IMR-90 (cell line): Measurements from ENCODE around the gene POLRMT. TPM values are rescaled to one million over a fixed set of nuclear protein-coding genes. Genes with fewer than 3 reads are reported as not detected.

ENCODE experiments used
- ATAC-seq: fragments of 200-7000 bp; cut with Tn5 transposase; 2 replicates; pipeline ENCODE4 v1.9.1; 2020; ENCODE audit warnings: low read depth, mild to moderate bottlenecking, moderate library complexity
- BruUV-seq: library from RNA; stranded (reverse); fragments of 400-500 nt; replicated peaks from 2 replicates; lab custom pipeline; 2021; lab: Mats Ljungman, UMichigan
- CTCF ChIA-PET: fragments of 300-600 bp; formaldehyde crosslinking; extraction: SDS; loops from one replicate; lab custom pipeline; 2021; ENCODE audit warnings: antibody characterized with exemption; lab: Yijun Ruan, JAX
- POLR2A ChIA-PET: fragments of 300-600 bp; sonication (Branson Sonifier 250); formaldehyde crosslinking; loops from one replicate; lab custom pipeline; 2022; ENCODE audit warnings: antibody characterized with exemption; ENCODE audit not compliant: unreplicated experiment; lab: Charles Lee
- DNase-seq: peaks from one replicate; pipeline ENCODE4 v3.0.0; 2013
- H2AFZ ChIP-seq: replicated peaks from 2 replicates; pipeline ENCODE3; 2013; ENCODE audit warnings: low read length, mild to moderate bottlenecking; ENCODE audit not compliant: poor library complexity
- H2AK5ac ChIP-seq: 2 replicates; pipeline ENCODE4 v1.6.1; 2013; ENCODE audit warnings: low read depth, low read length, inconsistent platforms
- H2AK9ac ChIP-seq: replicated peaks from 2 replicates; pipeline ENCODE3; 2013; ENCODE audit warnings: mild to moderate bottlenecking, low read depth, low read length, moderate library complexity; ENCODE audit not compliant: poor library complexity
- H2BK120ac ChIP-seq: 2 replicates; pipeline ENCODE4 v1.6.1; 2013; ENCODE audit warnings: low read depth, low read length, inconsistent platforms
- H2BK15ac ChIP-seq: 3 replicates; pipeline ENCODE4 v1.6.1; 2013; ENCODE audit warnings: low read depth, low read length, inconsistent platforms
- H2BK20ac ChIP-seq: 2 replicates; pipeline ENCODE4 v1.6.1; 2013; ENCODE audit warnings: low read depth, mild to moderate bottlenecking, inconsistent platforms, low read length, moderate library complexity
- H2BK5ac ChIP-seq: 2 replicates; pipeline ENCODE4 v1.6.1; 2013; ENCODE audit warnings: mild to moderate bottlenecking, low read depth, low read length, inconsistent platforms; ENCODE audit not compliant: poor library complexity, severe bottlenecking
- H3K14ac ChIP-seq: replicated peaks from 2 replicates; pipeline ENCODE4 v1.6.1; 2013; ENCODE audit warnings: low read depth, low read length, inconsistent platforms
- H3K18ac ChIP-seq: 2 replicates; pipeline ENCODE4 v1.6.1; 2013; ENCODE audit warnings: low read depth, low read length, control low read depth
- H3K23ac ChIP-seq: 2 replicates; pipeline ENCODE4 v1.6.1; 2013; ENCODE audit warnings: low read depth, low read length, inconsistent platforms
- H3K27ac ChIP-seq: 2 replicates; pipeline ENCODE4 v1.5.1; 2013; ENCODE audit warnings: mild to moderate bottlenecking, control low read depth, low read length; ENCODE audit not compliant: insufficient read depth
- H3K27me3 ChIP-seq: 2 replicates; pipeline ENCODE4 v1.6.1; 2013; ENCODE audit warnings: low read length; ENCODE audit not compliant: control insufficient read depth, insufficient read depth
- H3K36me3 ChIP-seq: 2 replicates; pipeline ENCODE4 v1.6.1; 2013; ENCODE audit warnings: low read length, mixed read lengths; ENCODE audit not compliant: control insufficient read depth, insufficient read depth
- H3K4ac ChIP-seq: 2 replicates; pipeline ENCODE4 v1.6.1; 2013; ENCODE audit warnings: low read depth, low read length, inconsistent platforms
- H3K4me1 ChIP-seq: 2 replicates; pipeline ENCODE4 v1.6.1; 2013; ENCODE audit warnings: low read length, mixed read lengths; ENCODE audit not compliant: control insufficient read depth, insufficient read depth
- H3K4me2 ChIP-seq: 2 replicates; pipeline ENCODE4 v1.6.1; 2013; ENCODE audit warnings: low read depth, mild to moderate bottlenecking, control low read depth, low read length, moderate library complexity
- H3K4me3 ChIP-seq: 2 replicates; pipeline ENCODE4 v1.5.1; 2013; ENCODE audit warnings: low read depth, mild to moderate bottlenecking, control low read depth, low read length, moderate library complexity; ENCODE audit not compliant: insufficient read depth
- H3K56ac ChIP-seq: 2 replicates; pipeline ENCODE4 v1.6.1; 2013; ENCODE audit warnings: low read length, inconsistent platforms; ENCODE audit not compliant: insufficient read depth; ENCODE audit errors: extremely low read depth
- H3K79me1 ChIP-seq, 2 experiments: 2 replicates each; pipeline ENCODE4 v1.6.1; 2013; ENCODE audit warnings: low read length in 2 of 2, inconsistent platforms in 1 of 2, low read depth in 1 of 2
- H3K9ac ChIP-seq: 2 replicates; pipeline ENCODE4 v1.6.1; 2013; ENCODE audit warnings: low read depth, low read length, control low read depth
- H3K9me1 ChIP-seq: 2 replicates; pipeline ENCODE4 v1.6.1; 2013; ENCODE audit warnings: low read length, inconsistent platforms; ENCODE audit not compliant: insufficient read depth
- H3K9me3 ChIP-seq: 2 replicates; pipeline ENCODE4 v1.6.1; 2013; ENCODE audit warnings: low read length; ENCODE audit not compliant: control insufficient read depth, insufficient read depth
- H4K20me1 ChIP-seq: 2 replicates; pipeline ENCODE4 v1.6.1; 2013; ENCODE audit warnings: low read length, inconsistent platforms; ENCODE audit not compliant: insufficient read depth
- H4K5ac ChIP-seq: 2 replicates; pipeline ENCODE4 v1.6.1; 2013; ENCODE audit warnings: mild to moderate bottlenecking, low read depth, low read length, control low read depth
- H4K8ac ChIP-seq, 2 experiments: 2 replicates each; pipeline ENCODE4 v1.6.1; 2013; ENCODE audit warnings: low read depth in 2 of 2, low read length in 2 of 2, control low read depth in 1 of 2, inconsistent platforms in 1 of 2
- H4K91ac ChIP-seq: 2 replicates; pipeline ENCODE4 v1.6.1; 2013; ENCODE audit warnings: low read depth, low read length, inconsistent platforms; ENCODE audit not compliant: insufficient read depth
- BHLHE40 ChIP-seq: fragments of 150-350 bp; IDR thresholded peaks from 2 replicates; pipeline ENCODE4 v1.6.1; 2016; ENCODE audit warnings: mild to moderate bottlenecking, low read depth, low read length
- CHD1 ChIP-seq: IDR thresholded peaks from 2 replicates; pipeline ENCODE4 v1.6.1; 2012; ENCODE audit warnings: low read depth, low read length, improper control_type of control experiment
- MAFK ChIP-seq: IDR thresholded peaks from 2 replicates; pipeline ENCODE4 v1.6.1; 2012; ENCODE audit warnings: low read depth, low read length, improper control_type of control experiment
- MXI1 ChIP-seq: IDR thresholded peaks from 2 replicates; pipeline ENCODE4 v1.6.1; 2012; ENCODE audit warnings: low read depth, mild to moderate bottlenecking, low read length, moderate library complexity, borderline replicate concordance
- NFE2L2 ChIP-seq: fragments of 150-350 bp; IDR thresholded peaks from 2 replicates; pipeline ENCODE4 v1.6.1; 2016; ENCODE audit warnings: low read depth, mild to moderate bottlenecking, low read length
- POLR2A ChIP-seq: IDR thresholded peaks from 2 replicates; pipeline ENCODE4 v1.6.1; 2012; ENCODE audit warnings: mild to moderate bottlenecking, low read depth, low read length
- RAD21 ChIP-seq: IDR thresholded peaks from 2 replicates; pipeline ENCODE4 v1.6.1; 2012; ENCODE audit warnings: low read length, improper control_type of control experiment
- RCOR1 ChIP-seq: IDR thresholded peaks from 2 replicates; pipeline ENCODE4 v1.6.1; 2012; ENCODE audit warnings: mild to moderate bottlenecking, low read length, improper control_type of control experiment; ENCODE audit not compliant: insufficient replicate concordance
- WGBS, 2 experiments: methylation state at CpG; one replicate each; pipeline versions ENCODE4 v1.1.5 to v1.1.7; 2013; ENCODE audit warnings: missing lambda C conversion rate in 2 of 2; ENCODE audit not compliant: insufficient read length in 1 of 2; ENCODE audit errors: extremely low coverage in 2 of 2; 5-methylcytosine and 5-hydroxymethylcytosine counted together
- dilution Hi-C: fragments of 300-500 bp; cut with HindIII; formaldehyde crosslinking; loops from one replicate; pipeline ENCODE4 v1.14.3; 2018; ENCODE audit warnings: low sequenced_read_pairs; ENCODE audit not compliant: unreplicated experiment
- in situ Hi-C: fragments of 300-500 bp; cut with MboI; formaldehyde crosslinking; loops from 3 replicates; pipeline ENCODE4 v1.14.3; 2019; ENCODE audit warnings: low sequenced_read_pairs, inconsistent platforms, mixed read lengths
- intact Hi-C: fragments of 100-400 bp; cut with micrococcal nuclease; formaldehyde crosslinking; loops from 2 replicates; pipeline ENCODE4 v1.10.0; 2022
- polyA plus RNA-seq, 3 experiments: library from polyadenylated mRNA; depleted of rRNA; stranded (reverse); fragments of >200 nt; gene quantifications; 2 replicates each; pipeline ENCODE4 v1.2.3, GENCODE V29; 2012; ENCODE audit warnings: low replicate concordance in 1 of 3
- total RNA-seq: library from RNA; depleted of rRNA; stranded (reverse); fragments of >200 nt; gene quantifications from 2 replicates; pipeline ENCODE4 v1.2.3, GENCODE V29; 2012
- TF ChIP-seq, protein P1 (sequence below): fragments of 150-350 bp; IDR thresholded peaks from 2 replicates; pipeline ENCODE4 v1.6.1; 2017; ENCODE audit warnings: mild to moderate bottlenecking, antibody characterized with exemption, low read length, low read depth
- TF ChIP-seq, protein P2 (sequence below): conservative IDR thresholded peaks from 2 replicates; pipeline ENCODE4 v1.5.1; 2012; ENCODE audit warnings: mild to moderate bottlenecking, low read depth, low read length, improper control_type of control experiment
- TF ChIP-seq, protein P3 (sequence below): fragments of 150-350 bp; IDR thresholded peaks from 2 replicates; pipeline ENCODE4 v1.6.1; 2016; ENCODE audit warnings: low read depth, mild to moderate bottlenecking, low read length, moderate library complexity, borderline replicate concordance

The POLRMT gene
- total and polyA plus RNA-seq, 2 of the 4 experiments (the other 2 are of a cell fraction) = 9.9 to 29.6 TPM

DNA sequence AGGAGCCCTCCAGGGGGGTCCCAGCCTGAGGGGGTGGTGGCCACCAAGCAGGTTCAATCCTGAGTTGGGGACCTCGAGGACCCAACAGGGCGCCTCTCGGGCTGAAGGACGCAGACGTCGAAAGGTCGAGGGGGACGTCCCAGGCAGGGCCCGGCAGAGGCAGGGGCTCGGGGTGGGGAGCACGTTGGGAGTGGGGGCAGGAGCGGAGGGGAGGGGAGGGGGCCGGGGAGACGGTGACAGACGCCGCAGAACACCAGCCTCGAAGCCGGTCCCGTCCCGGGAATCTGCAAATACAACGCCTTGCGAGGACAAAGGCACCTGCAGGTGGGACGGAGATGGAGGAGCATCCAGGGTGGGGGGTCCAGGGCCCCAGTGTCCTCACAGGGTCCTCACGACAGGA, 10.4 kb upstream of the POLRMT start:
- H4K20me1 ChIP-seq = peaks cover 5% of the 10 kb centered on the region; the same call in 1 of the 2 replicates
- BruUV-seq = no TSS peak
- H2BK20ac ChIP-seq = no peak overlapping the region
- ChIA-PET POLR2A (no interaction called here), CTCF (no interaction called here)
- peaks cover 3% of the 10 kb centered on the region for H3K4me1 ChIP-seq
- no peaks in the 10 kb centered on the region; a peak in 1 of 4 replicates for H3K79me1 ChIP-seq
- 93% methylated on average over 6 of the region's 24 CpGs; no CpG with 5 or more reads in 1 of the 2 experiments for WGBS, 2 experiments
- no peak overlapping the region for H3K4me2 ChIP-seq
- no peak overlapping the region for H2BK120ac ChIP-seq
- no peaks in the 10 kb centered on the region for H3K9me3 ChIP-seq
- H2AFZ ChIP-seq = no peak overlapping the region
- DNase-seq = no peak
- no peak for ATAC-seq
- H2BK5ac ChIP-seq = no peak overlapping the region
- peaks cover 33% of the 10 kb centered on the region for H3K36me3 ChIP-seq
- H3K27ac ChIP-seq = no peak overlapping the region
- no peak overlapping the region for H4K8ac ChIP-seq
- intact Hi-C loops (no loop called here), dilution Hi-C loops (no loop called here), in situ Hi-C loops (no loop called here)
- no peaks in the 10 kb centered on the region for H3K9me1 ChIP-seq
- no peak overlapping the region for H3K14ac ChIP-seq
- H2AK9ac ChIP-seq = no peak overlapping the region
- H2BK15ac ChIP-seq = no peak overlapping the region
- no peak overlapping the region for H3K18ac ChIP-seq
- H3K56ac ChIP-seq = no peak overlapping the region
- H3K27me3 ChIP-seq = no peaks in the 10 kb centered on the region
- H3K9ac ChIP-seq = no peak overlapping the region
- no peak overlapping the region for H4K91ac ChIP-seq
- no peak overlapping the region for H3K4ac ChIP-seq
- no peak overlapping the region for H4K5ac ChIP-seq
- no peak overlapping the region for H2AK5ac ChIP-seq
- H3K23ac ChIP-seq = no peak overlapping the region
- no peak for TF ChIP-seq MXI1
- TF ChIP-seq MAFK = no peak
- TF ChIP-seq RAD21 = no peak
- TF ChIP-seq, protein P1, sequence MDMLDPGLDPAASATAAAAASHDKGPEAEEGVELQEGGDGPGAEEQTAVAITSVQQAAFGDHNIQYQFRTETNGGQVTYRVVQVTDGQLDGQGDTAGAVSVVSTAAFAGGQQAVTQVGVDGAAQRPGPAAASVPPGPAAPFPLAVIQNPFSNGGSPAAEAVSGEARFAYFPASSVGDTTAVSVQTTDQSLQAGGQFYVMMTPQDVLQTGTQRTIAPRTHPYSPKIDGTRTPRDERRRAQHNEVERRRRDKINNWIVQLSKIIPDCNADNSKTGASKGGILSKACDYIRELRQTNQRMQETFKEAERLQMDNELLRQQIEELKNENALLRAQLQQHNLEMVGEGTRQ = no peak
- TF ChIP-seq, protein P2, sequence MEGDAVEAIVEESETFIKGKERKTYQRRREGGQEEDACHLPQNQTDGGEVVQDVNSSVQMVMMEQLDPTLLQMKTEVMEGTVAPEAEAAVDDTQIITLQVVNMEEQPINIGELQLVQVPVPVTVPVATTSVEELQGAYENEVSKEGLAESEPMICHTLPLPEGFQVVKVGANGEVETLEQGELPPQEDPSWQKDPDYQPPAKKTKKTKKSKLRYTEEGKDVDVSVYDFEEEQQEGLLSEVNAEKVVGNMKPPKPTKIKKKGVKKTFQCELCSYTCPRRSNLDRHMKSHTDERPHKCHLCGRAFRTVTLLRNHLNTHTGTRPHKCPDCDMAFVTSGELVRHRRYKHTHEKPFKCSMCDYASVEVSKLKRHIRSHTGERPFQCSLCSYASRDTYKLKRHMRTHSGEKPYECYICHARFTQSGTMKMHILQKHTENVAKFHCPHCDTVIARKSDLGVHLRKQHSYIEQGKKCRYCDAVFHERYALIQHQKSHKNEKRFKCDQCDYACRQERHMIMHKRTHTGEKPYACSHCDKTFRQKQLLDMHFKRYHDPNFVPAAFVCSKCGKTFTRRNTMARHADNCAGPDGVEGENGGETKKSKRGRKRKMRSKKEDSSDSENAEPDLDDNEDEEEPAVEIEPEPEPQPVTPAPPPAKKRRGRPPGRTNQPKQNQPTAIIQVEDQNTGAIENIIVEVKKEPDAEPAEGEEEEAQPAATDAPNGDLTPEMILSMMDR = no peak
- TF ChIP-seq, protein P3, sequence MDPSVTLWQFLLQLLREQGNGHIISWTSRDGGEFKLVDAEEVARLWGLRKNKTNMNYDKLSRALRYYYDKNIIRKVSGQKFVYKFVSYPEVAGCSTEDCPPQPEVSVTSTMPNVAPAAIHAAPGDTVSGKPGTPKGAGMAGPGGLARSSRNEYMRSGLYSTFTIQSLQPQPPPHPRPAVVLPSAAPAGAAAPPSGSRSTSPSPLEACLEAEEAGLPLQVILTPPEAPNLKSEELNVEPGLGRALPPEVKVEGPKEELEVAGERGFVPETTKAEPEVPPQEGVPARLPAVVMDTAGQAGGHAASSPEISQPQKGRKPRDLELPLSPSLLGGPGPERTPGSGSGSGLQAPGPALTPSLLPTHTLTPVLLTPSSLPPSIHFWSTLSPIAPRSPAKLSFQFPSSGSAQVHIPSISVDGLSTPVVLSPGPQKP = no peak
- no peak for TF ChIP-seq BHLHE40
- no peak for TF ChIP-seq NFE2L2
- TF ChIP-seq POLR2A = no peak
- no peak for TF ChIP-seq CHD1
- no peak for TF ChIP-seq RCOR1
- no peak overlapping the region for H3K4me3 ChIP-seq
